ENCODE measurements around the gene DNAJB8. TPM values are rescaled to one million over a fixed set of nuclear protein-coding genes. Genes with fewer than 3 reads are reported as not detected.

The DNAJB8 gene
- total and polyA plus RNA-seq, 8 donors = not detected

DNA sequence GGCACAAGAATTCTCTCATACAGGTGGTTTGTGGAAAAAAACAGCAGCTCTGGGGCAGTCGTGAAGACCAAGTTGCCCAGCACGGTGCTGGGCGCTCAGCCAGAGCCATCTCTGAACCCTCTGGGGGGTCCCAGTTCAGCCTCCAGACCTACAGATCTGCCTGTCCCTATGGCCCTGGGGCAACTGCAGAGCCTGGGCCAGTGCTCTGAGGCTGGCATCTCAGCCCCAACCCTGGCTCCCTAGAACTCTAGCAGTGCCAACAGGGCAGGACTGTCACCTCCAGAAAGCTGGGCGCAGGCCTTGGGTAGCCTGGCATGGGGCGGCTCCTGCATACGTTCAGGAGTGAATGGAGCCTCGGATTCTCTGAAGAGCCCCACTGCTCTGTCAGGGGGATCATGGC lies 44.7 kb downstream of the DNAJB8 start:
- no peak for ATAC-seq
- no peak overlapping the region for H3K4me3 ChIP-seq
- no peaks in the 10 kb centered on the region for H3K9me3 ChIP-seq
- no peak overlapping the region for H3K27ac ChIP-seq
- intact Hi-C loops (cut with DNase I) = no loop called here
- peaks cover 0 to 6% of the 10 kb centered on the region in 2 donors for H3K27me3 ChIP-seq
- peak in 1 of 4 donors; percentile 56 for DNase-seq
- TF ChIP-seq, protein P1, sequence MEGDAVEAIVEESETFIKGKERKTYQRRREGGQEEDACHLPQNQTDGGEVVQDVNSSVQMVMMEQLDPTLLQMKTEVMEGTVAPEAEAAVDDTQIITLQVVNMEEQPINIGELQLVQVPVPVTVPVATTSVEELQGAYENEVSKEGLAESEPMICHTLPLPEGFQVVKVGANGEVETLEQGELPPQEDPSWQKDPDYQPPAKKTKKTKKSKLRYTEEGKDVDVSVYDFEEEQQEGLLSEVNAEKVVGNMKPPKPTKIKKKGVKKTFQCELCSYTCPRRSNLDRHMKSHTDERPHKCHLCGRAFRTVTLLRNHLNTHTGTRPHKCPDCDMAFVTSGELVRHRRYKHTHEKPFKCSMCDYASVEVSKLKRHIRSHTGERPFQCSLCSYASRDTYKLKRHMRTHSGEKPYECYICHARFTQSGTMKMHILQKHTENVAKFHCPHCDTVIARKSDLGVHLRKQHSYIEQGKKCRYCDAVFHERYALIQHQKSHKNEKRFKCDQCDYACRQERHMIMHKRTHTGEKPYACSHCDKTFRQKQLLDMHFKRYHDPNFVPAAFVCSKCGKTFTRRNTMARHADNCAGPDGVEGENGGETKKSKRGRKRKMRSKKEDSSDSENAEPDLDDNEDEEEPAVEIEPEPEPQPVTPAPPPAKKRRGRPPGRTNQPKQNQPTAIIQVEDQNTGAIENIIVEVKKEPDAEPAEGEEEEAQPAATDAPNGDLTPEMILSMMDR (IDR thresholded peaks at IDR 0.05) = no peak
- H3K36me3 ChIP-seq = no peaks in the 10 kb centered on the region
- H3K4me1 ChIP-seq = peaks cover 0 to 9% of the 10 kb centered on the region in 2 donors

DNA sequence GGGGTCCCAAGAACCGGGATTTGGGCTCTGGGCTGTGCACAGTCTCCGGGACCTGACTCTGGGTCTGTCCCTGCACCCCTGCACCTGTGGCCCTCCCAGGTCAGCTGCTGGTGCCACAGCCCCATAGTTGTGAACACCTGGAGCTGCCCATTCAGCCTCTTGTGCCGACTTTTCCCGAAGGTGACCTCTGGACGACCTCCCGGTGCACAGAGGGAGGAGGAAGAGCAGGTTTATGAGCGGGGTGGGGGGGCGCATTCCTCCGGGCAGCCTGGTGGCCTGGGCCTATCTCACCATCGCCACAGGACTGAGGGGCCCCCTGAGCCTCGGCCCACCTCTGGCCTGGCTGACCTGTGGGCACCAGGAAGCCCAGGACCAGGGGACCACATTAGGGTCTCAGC lies 45.3 kb downstream of the DNAJB8 start:
- H3K4me3 ChIP-seq = no peak overlapping the region
- H3K36me3 ChIP-seq = no peaks in the 10 kb centered on the region
- DNase-seq (no peak), ATAC-seq (no peak)
- TF ChIP-seq, protein P1 (IDR thresholded peaks at IDR 0.05) = no peak
- no peak overlapping the region for H3K27ac ChIP-seq
- peaks cover 0 to 10% of the 10 kb centered on the region in 2 donors for H3K4me1 ChIP-seq
- H3K9me3 ChIP-seq = no peaks in the 10 kb centered on the region
- intact Hi-C loops (cut with DNase I) = no loop called here
- H3K27me3 ChIP-seq = peaks cover 0 to under 1% of the 10 kb centered on the region in 2 donors

- Histone ChIP-seq H3K9me3 (no peaks in the 10 kb centered on the region), H3K27me3 (no peaks in the 10 kb centered on the region), H3K27ac (no peak overlapping the region), H3K4me3 (no peak overlapping the region), H3K36me3 (no peaks in the 10 kb centered on the region), H3K4me1 (peaks cover 0 to 6% of the 10 kb centered on the region in 2 donors)
- TF ChIP-seq, protein P1 (IDR thresholded peaks at IDR 0.05) = no peak
- ATAC-seq = no peak
- no peak for DNase-seq
- intact Hi-C loops (cut with DNase I) = no loop called here
These were observed 45.8 kb downstream of the DNAJB8 start for GRCh38 chr3:128420720-128421438.

- H3K27me3 ChIP-seq = no peaks in the 10 kb centered on the region
- TF ChIP-seq, protein P1 (IDR thresholded peaks at IDR 0.05) = no peak
- DNase-seq = no peak
- H3K27ac ChIP-seq = no peak overlapping the region
- no peak for ATAC-seq
- intact Hi-C loops (cut with DNase I) = no loop called here
- no peak overlapping the region for H3K4me3 ChIP-seq
- no peaks in the 10 kb centered on the region for H3K36me3 ChIP-seq
- H3K9me3 ChIP-seq = no peaks in the 10 kb centered on the region
- H3K4me1 ChIP-seq = peaks cover 0 to 9% of the 10 kb centered on the region in 2 donors
These were observed 46.4 kb downstream of the DNAJB8 start for GRCh38 chr3:128420289-128420688.

GRCh38 chr3:128419311-128419710 lies 47.4 kb downstream of the DNAJB8 start:
- ATAC-seq (no peak), DNase-seq (no peak)
- no peaks in the 10 kb centered on the region for H3K9me3 ChIP-seq
- peaks cover 0 to 9% of the 10 kb centered on the region in 2 donors for H3K4me1 ChIP-seq
- no peak overlapping the region for H3K27ac ChIP-seq
- intact Hi-C loops (cut with DNase I) = no loop called here
- TF ChIP-seq, protein P1 (IDR thresholded peaks at IDR 0.05) = no peak
- no peaks in the 10 kb centered on the region for H3K36me3 ChIP-seq
- no peaks in the 10 kb centered on the region for H3K27me3 ChIP-seq
- no peak overlapping the region for H3K4me3 ChIP-seq

Data from left lung (tissue), 10 donors.